Measurements from ENCODE around the gene AGTPBP1.

AGTPBP1 gene

DNA sequence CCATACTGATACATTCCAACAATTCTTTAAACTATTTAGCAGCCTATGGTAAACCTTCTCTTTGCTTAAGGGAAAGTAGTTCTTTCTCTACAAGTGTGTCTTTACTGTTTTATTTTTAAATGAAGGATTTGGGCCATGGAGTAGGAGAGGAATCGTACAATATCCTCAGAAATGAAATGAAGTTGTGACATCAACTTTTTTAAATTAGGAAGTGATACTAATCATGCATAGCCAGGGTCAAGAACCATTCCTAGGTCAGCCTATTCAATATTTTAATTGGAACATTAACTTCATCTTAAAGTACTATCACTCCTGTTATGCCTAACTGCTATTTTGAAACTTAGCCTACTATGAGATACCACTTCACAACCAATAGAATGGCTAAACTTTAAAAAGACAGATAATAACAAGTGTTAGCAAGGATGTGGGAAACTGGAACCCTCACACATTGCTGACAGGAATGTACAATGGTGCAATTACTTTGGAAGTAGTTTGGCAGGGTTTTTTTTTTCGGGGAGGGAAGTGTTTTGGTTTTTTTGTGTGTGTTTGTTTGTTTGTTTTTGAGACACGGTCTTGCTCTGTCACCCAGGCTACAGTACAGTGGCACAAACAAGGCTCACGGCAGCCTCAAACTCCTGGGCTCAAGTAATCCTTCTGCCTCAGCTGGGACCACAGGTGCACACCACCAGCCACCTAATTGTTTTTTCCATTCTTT lies 10.7 kb downstream of the AGTPBP1 start:
- Histone ChIP-seq H2AFZ (ENCODE audit: low read depth, low read length) (no peak overlapping the region), H3K4me1 (ENCODE audit: insufficient read depth, low read length) (no peaks in the 10 kb centered on the region), H3K79me2 (ENCODE audit: insufficient read depth, low read length) (peaks cover 90% of the 10 kb centered on the region), H3K27ac (ENCODE audit: low read length) (no peak overlapping the region), H3K27me3 (ENCODE audit: insufficient read depth, low read length, poor library complexity) (no peaks in the 10 kb centered on the region), H3K36me3 (ENCODE audit: insufficient read depth, low read length) (no peaks in the 10 kb centered on the region), H3K4me2 (ENCODE audit: insufficient read depth, low read length) (no peak overlapping the region), H3K4me3 (ENCODE audit: low read depth in 1 of 2, low read length in 2 of 2) (no peak overlapping the region), H3K9me3 (ENCODE audit: insufficient read depth, low read length, severe bottlenecking) (no peaks in the 10 kb centered on the region), H3K9ac (ENCODE audit: low read depth, low read length) (no peak overlapping the region), H4K20me1 (ENCODE audit: insufficient read depth, low read length) (peaks cover 13% of the 10 kb centered on the region; the same call in 1 of the 2 replicates)
- ATAC-seq (ENCODE audit: insufficient read depth, low read depth) (no peak), DNase-seq (no peak)
- no peak for TF ChIP-seq EZH2 (IDR thresholded peaks at IDR 0.05; ENCODE audit: borderline replicate concordance, low read depth, low read length, severe bottlenecking)
- TF ChIP-seq, protein P1, sequence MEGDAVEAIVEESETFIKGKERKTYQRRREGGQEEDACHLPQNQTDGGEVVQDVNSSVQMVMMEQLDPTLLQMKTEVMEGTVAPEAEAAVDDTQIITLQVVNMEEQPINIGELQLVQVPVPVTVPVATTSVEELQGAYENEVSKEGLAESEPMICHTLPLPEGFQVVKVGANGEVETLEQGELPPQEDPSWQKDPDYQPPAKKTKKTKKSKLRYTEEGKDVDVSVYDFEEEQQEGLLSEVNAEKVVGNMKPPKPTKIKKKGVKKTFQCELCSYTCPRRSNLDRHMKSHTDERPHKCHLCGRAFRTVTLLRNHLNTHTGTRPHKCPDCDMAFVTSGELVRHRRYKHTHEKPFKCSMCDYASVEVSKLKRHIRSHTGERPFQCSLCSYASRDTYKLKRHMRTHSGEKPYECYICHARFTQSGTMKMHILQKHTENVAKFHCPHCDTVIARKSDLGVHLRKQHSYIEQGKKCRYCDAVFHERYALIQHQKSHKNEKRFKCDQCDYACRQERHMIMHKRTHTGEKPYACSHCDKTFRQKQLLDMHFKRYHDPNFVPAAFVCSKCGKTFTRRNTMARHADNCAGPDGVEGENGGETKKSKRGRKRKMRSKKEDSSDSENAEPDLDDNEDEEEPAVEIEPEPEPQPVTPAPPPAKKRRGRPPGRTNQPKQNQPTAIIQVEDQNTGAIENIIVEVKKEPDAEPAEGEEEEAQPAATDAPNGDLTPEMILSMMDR (IDR thresholded peaks at IDR 0.05; ENCODE audit: borderline replicate concordance, extremely low read depth, low read length, poor library complexity, severe bottlenecking): no peak

DNA sequence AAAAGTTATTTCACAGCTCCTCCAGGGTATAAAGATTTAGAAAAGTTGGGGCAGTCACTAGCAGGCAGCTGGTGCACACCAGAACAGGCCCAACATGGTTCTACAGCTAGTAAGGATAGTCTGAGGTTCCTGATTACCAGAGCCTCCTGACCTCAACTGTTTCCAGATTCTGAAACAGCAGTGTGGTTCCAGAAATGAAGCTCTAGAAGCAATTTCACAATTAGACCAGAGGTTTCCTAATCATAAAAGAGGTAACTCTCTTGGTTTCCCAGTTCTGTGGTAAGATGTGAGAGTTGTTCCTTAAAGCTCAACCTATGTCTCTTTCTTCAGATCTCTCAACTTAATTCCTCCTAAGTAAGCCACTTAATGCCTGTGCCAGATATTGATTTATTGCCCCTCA lies 11.9 kb downstream of the AGTPBP1 start:
- peaks cover 13% of the 10 kb centered on the region; the same call in 1 of the 2 replicates for H4K20me1 ChIP-seq (ENCODE audit: insufficient read depth, low read length)
- no peak overlapping the region for H3K4me3 ChIP-seq (ENCODE audit: low read depth in 1 of 2, low read length in 2 of 2)
- H3K9ac ChIP-seq (ENCODE audit: low read depth, low read length): no peak overlapping the region
- H3K9me3 ChIP-seq (ENCODE audit: insufficient read depth, low read length, severe bottlenecking): no peaks in the 10 kb centered on the region
- no peak overlapping the region for H3K27ac ChIP-seq (ENCODE audit: low read length)
- H3K4me1 ChIP-seq (ENCODE audit: insufficient read depth, low read length): no peaks in the 10 kb centered on the region
- H3K4me2 ChIP-seq (ENCODE audit: insufficient read depth, low read length): no peak overlapping the region
- no peaks in the 10 kb centered on the region for H3K27me3 ChIP-seq (ENCODE audit: insufficient read depth, low read length, poor library complexity)
- ATAC-seq (ENCODE audit: insufficient read depth, low read depth): no peak
- no peak for DNase-seq
- no peaks in the 10 kb centered on the region for H3K36me3 ChIP-seq (ENCODE audit: insufficient read depth, low read length)
- no peak for TF ChIP-seq EZH2 (IDR thresholded peaks at IDR 0.05; ENCODE audit: borderline replicate concordance, low read depth, low read length, severe bottlenecking)
- TF ChIP-seq, protein P1 (IDR thresholded peaks at IDR 0.05; ENCODE audit: borderline replicate concordance, extremely low read depth, low read length, poor library complexity, severe bottlenecking): no peak
- peaks cover 90% of the 10 kb centered on the region for H3K79me2 ChIP-seq (ENCODE audit: insufficient read depth, low read length)
- no peak overlapping the region for H2AFZ ChIP-seq (ENCODE audit: low read depth, low read length)

DNA sequence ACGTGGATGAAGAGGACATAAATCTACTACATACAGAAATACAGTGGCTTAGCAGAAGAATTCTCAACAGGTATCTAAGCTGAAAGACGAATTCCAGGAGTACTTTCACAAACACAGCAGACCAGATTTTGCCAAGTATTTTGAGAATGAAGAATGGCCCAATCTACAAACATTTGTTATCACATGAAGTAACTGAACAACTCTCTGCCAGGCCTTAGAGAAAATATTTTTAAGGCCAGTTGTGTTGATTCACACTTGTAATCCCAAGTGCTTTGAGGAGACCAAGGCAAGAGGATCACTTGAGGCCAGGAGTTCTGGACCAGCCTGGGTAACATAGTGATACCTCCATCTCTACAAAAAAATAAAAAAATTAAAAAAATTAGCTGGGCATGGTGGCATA lies 14.3 kb downstream of the AGTPBP1 start:
- H3K27me3 ChIP-seq (ENCODE audit: insufficient read depth, low read length, poor library complexity): no peaks in the 10 kb centered on the region
- H3K79me2 ChIP-seq (ENCODE audit: insufficient read depth, low read length): peaks cover 78% of the 10 kb centered on the region
- H3K9ac ChIP-seq (ENCODE audit: low read depth, low read length): no peak overlapping the region
- no peak overlapping the region for H3K4me3 ChIP-seq (ENCODE audit: low read depth in 1 of 2, low read length in 2 of 2)
- H4K20me1 ChIP-seq (ENCODE audit: insufficient read depth, low read length): peaks cover 18% of the 10 kb centered on the region
- no peak for ATAC-seq (ENCODE audit: insufficient read depth, low read depth)
- no peak overlapping the region for H3K4me2 ChIP-seq (ENCODE audit: insufficient read depth, low read length)
- H3K4me1 ChIP-seq (ENCODE audit: insufficient read depth, low read length): no peaks in the 10 kb centered on the region
- no peak for DNase-seq
- H3K27ac ChIP-seq (ENCODE audit: low read length): no peak overlapping the region
- TF ChIP-seq EZH2 (IDR thresholded peaks at IDR 0.05; ENCODE audit: borderline replicate concordance, low read depth, low read length, severe bottlenecking): no peak
- TF ChIP-seq, protein P1 (IDR thresholded peaks at IDR 0.05; ENCODE audit: borderline replicate concordance, extremely low read depth, low read length, poor library complexity, severe bottlenecking): no peak
- H3K36me3 ChIP-seq (ENCODE audit: insufficient read depth, low read length): peaks cover 4% of the 10 kb centered on the region; the same call in 1 of the 2 replicates
- H3K9me3 ChIP-seq (ENCODE audit: insufficient read depth, low read length, severe bottlenecking): no peaks in the 10 kb centered on the region
- no peak overlapping the region for H2AFZ ChIP-seq (ENCODE audit: low read depth, low read length)

Data from DND-41 (cell line).